Sciatic nerve (tissue), 2 donors: ENCODE results near the gene E2F4. TPM values are rescaled to one million over a fixed set of nuclear protein-coding genes. Genes with fewer than 3 reads are reported as not detected.

ENCODE experiments used
- ATAC-seq: fragments of 200-7000 bp; cut with Tn5 transposase; one replicate; pipeline ENCODE4 v1.9.1; 2020; ENCODE audit warnings: mild to moderate bottlenecking, moderate library complexity
- DNase-seq: peaks from one replicate; pipeline ENCODE4 v3.0.0-alpha.2; 2020; ENCODE audit warnings: low spot score
- intact Hi-C: fragments of 100-400 bp; cut with DNase I; formaldehyde crosslinking; loops from one replicate; pipeline ENCODE4 v1.14.2; 2022
- total RNA-seq: library from RNA; stranded (reverse); fragmentation: NEBNext Ultra II Directional; extraction: Animal tissue kit (Norgen Biotek cat#: 25700); gene quantifications from one replicate; pipeline ENCODE4 v1.2.1, GENCODE V29; 2021
- donor health status: DM: no; HTN: no; CAD: no.
- donor health status: DM: no; HTN: no; CAD: no.

Gene E2F4
- total RNA-seq, 1 donor from 2014 or later, result 45.0 TPM

DNA sequence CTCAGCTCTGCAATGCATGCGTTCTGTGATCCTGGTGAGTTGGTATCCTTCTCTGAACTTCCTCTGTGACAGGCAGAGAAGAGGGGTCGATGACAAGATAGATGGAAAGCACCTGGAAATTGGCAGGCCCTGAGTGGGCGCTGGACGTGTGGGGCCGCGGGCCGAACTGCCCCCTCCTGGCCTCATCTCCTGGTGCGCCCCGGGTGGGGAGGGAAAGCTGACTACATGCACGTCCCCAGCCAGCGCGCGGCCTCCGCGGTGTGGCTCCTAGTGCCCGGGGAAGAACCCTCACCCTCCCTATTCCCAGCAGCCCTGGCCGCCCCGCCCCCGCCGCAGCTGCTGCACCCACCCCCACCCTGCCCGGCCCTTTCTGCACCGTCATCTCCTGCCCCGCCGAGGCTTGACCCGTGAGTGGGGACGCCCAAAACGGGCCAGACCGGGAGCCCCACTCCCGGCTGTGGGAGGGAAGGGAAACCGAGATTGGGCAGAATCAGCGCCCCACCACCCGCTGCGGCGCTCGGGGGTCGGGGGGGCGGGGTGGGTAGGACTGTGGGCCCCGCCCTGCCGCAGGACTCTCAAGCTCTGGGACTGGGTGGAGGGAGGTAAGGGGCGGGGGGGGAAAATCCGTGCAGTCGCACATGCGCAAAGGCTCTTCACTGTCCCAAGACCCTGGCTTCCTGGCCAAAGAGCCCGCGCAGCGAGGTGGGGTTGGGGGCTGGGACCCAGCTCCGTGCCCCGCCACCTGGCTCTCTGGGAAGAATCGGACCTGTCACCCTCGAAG, 21.6 kb upstream of the E2F4 start, which contains the start of gene NOL3:
Gene NOL3, plus strand, starts transcription at position 371 of the 781 bp plus-strand sequence.
- DNase-seq (peak; percentile 88), ATAC-seq (peak; percentile 71)
- intact Hi-C loops, result no loop called here

DNA sequence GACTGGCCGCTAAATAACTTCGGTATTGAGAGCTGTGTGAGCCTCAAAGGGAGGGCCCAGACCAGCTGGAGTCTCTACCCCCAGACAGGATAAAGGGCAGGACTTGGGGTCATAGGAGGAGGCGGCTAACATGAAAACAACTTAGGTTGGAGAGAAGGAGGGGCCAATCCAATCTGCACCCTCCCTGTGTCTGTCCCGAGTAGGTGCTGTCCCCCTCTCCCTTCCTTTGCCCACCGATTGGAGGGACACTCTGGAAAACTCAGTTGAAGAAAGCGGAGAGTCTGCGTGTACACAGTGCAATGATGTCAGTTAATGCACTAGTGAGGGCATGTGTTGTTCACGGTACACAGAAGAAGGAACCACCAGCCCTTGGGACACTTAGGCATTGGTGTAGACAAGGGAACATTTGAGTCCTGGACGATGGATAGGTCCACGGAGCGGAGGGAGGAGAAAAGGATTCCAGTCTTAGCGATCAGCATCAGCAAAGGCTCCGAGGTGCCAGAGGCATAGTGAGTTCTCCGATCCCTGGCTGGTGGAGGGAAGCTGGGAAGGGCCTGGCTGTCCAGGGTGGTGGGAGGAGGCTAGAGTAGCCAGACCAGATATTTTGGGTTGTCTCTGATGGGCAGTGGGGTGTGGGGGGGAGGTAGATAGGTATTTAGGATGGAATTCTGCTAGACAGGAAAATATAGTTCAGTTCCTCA, 20.9 kb upstream of the E2F4 start:
- ATAC-seq, result peak; percentile 46
- intact Hi-C loops, result no loop called here
- DNase-seq, result no peak

- ATAC-seq, result no peak
Measured at GRCh38 chr16:67173323-67173722, 18.6 kb upstream of the E2F4 start.

GRCh38 chr16:67173808-67174705, 17.9 kb upstream of the E2F4 start:
- DNase-seq, result peak; percentile 86
- peak; percentile 69 for ATAC-seq
- intact Hi-C loops, result no loop called here

More at GRCh38 chr16:67173323-67173722, 18.6 kb upstream of the E2F4 start:
- intact Hi-C loops, result no loop called here
- DNase-seq, result no peak

GRCh38 chr16:67174706-67175231, 17.2 kb upstream of the E2F4 start:
- no peak for ATAC-seq
- DNase-seq, result no peak
- intact Hi-C loops, result no loop called here

GRCh38 chr16:67176662-67177061, 15.3 kb upstream of the E2F4 start:
- DNase-seq, result no peak
- no peak for ATAC-seq
- intact Hi-C loops, result no loop called here

DNA sequence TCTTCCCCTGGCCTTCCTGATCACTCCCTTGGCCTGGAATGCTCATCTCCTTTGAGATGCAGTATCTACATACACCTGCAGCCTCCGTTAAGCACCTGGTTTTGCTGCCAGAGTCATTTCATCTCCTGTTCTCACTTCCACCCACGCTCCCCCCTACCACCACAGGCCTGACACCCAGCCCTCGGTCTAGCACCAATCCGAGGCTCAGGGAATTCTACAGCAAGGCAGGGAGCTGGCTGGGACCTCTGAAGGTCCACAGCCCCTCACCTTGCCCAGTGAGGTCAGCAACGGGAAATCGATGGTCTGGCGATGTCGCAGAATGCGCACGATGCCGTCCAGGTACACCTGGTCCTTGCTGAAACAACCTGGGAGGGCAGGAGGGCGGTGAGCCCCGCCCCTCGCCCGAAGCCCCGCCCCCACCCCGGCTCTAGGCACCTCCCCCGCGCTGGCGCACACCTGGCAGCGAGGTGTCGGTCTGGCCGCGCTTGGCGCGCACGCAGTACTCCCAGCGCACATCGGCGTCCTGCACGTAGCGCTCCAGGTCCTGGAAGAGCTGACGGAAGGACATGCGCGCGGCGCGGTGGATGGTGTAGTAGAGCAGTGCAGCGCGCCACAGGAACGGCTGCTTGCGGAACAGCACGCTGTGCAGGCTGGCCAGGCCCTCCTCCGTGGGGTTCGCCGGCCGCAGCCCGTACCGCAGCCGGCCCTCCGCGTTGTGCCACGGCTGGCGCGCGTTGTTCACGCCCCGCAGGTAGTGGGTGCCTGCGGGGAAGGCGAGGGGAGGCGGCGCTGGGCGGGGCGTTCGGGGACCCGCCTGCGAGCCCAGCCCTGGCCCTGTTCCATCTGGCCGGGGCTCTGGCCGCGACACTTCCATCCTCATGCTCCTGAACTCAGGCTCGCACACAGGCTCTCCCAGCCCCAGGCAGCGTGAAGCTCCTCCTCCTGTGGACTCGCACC, 13.9 kb upstream of the E2F4 start:
- intact Hi-C loops, result no loop called here
- DNase-seq (no peak), ATAC-seq (no peak)

DNA sequence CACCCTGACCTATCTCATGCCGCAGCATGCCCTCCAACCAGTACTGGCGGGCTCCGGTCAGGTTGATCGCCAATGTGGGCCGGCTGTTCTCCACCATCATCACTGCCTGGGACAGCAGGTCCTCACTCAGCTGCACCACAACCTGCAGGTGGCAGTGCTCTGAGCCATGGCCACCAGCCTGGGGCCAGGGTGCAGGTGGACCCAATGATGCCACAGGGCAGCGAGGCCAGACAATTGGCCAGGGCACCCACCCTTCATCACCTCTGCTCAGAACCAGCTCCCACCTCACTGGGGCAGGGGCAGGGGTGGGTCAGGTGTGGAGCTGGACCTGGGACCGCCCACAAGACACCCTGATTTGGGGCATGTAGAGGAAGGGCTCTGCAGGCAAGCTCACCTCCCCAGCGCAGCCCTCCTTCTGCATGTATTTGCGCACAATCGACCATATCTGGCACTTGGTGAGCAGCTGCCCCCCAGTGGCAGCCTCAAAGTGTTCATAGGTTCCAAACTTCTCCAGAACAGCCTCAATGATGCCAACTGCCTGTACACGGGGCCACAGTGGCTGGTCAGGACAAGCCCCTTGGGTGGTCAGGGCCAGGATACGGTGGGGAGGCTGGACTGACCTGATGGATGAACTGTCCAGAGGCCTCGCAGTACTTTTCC, 12.4 kb upstream of the E2F4 start:
- ATAC-seq, result no peak
- no peak for DNase-seq
- intact Hi-C loops, result no loop called here

GRCh38 chr16:67180166-67180565, 11.8 kb upstream of the E2F4 start:
- no peak for ATAC-seq
- intact Hi-C loops, result no loop called here
- no peak for DNase-seq

GRCh38 chr16:67181346-67181745, 10.6 kb upstream of the E2F4 start:
- no peak for ATAC-seq
- no peak for DNase-seq
- intact Hi-C loops, result no loop called here

DNA sequence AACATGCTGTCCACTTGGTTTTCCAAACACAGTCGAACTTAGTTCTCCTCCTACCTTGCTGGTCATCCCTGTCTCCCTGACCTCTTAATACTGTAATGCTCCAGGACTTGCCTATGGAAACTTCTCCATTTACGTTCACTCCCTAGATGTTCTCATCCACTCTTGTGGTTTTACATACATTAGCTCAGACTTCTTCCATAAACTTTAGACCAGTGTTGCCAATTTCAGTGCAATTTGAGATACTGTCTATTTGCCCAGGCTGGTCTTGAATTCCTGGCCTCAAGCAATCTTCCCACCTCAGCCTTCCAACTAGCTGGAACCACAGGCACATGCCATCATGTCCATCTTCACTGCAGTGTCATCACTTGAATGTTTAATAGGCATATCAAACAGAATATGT, 9.7 kb upstream of the E2F4 start:
- no peak for DNase-seq
- no peak for ATAC-seq
- intact Hi-C loops, result no loop called here

DNA sequence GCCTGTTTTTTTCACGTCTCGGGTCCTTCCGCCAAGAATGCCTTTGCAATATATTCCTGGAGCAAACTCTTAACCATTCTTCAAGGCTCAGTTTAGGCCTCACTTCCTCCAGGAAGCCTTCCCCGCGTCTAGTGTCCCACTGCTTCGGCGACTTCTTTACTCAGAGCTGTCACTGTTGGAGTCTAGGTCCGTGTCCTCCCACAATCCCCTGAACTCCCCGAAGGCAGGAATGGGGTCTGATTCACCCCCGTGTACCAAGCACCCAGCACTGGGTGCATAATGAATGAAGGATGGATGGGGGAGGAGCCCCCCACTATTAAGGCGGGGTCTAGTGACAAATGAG, 8.7 kb upstream of the E2F4 start:
- DNase-seq (no peak), ATAC-seq (no peak)
- intact Hi-C loops, result no loop called here

- ATAC-seq (peak; percentile 93), DNase-seq (peak; percentile 95)
- intact Hi-C loops, result no loop called here
Measured at GRCh38 chr16:67183627-67184452, 8.1 kb upstream of the E2F4 start, which contains the start of gene MATCAP1. TSS of gene MATCAP1 (minus strand) at chr16:67183963. CDS start at chr16:67180610, 3,353 bp downstream.

GRCh38 chr16:67184453-67184994, 7.4 kb upstream of the E2F4 start:
- DNase-seq, result no peak
- intact Hi-C loops, result no loop called here
- no peak for ATAC-seq

DNA sequence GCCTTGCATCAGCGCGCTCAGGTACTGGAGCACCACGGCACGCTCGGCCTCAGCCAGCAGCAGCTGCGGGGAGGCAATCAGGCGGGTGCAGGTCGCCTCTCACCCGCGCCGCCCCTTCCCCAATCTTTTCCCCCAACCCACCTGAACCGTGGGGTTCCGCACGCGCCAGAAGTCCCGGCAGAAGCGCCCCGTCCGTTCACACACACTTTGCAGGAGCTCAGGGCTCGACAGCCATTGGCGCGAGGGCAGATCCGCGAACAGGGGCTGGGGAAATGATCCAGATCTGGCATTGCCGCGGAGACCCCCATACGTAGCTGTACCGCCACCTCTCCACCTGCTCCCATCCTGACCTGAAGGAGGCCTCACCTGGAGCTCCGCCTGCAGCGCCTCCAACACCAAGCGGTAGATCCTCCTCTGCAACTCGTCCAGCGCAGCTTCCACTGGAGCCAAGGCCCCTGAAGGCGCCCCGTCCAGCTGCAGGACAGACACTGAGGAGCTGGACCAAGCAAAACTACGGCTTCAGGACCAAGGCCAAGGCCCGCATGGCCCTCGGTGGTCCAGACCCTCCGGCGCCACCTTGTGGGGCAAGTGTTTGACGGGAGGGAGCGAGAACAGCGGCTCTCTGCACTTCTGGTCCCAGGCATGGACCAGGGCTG, 6.8 kb upstream of the E2F4 start:
- DNase-seq (peak; percentile 97), ATAC-seq (peak; percentile 65)
- intact Hi-C loops, result no loop called here

- DNase-seq (no peak), ATAC-seq (no peak)
- intact Hi-C loops, result no loop called here
Measured at GRCh38 chr16:67185651-67186134, 6.3 kb upstream of the E2F4 start.
